HCT116 (cell line): ENCODE data around the gene SYNPR. TPM values are rescaled to one million over a fixed set of nuclear protein-coding genes. Genes with fewer than 3 reads are reported as not detected.

ENCODE experiments used
- ATAC-seq: fragments of 200-7000 bp; cut with Tn5 transposase; 2 replicates; pipeline ENCODE4 v1.9.1; 2020; ENCODE audit warnings: mild to moderate bottlenecking, moderate library complexity
- BruUV-seq: library from RNA; stranded (reverse); fragments of 400-500 nt; replicated peaks from 2 replicates; lab custom pipeline; 2021; lab: Mats Ljungman, UMichigan
- CTCF ChIA-PET: fragments of 300-600 bp; sonication (Branson Sonifier 250); formaldehyde crosslinking; loops from one replicate; lab custom pipeline; 2021; ENCODE audit warnings: antibody characterized with exemption; lab: Charles Lee
- POLR2A ChIA-PET: fragments of 300-600, 350-600 bp; sonication (Branson Sonifier 250); formaldehyde crosslinking; loops from one replicate; lab custom pipeline; 2021; ENCODE audit warnings: antibody characterized with exemption; lab: Charles Lee
- RAD21 ChIA-PET, 2 experiments: fragments of 300-600 bp; sonication (Branson Sonifier 250); formaldehyde crosslinking; loops; one replicate each; lab custom pipeline; 2023; ENCODE audit warnings: low total read pairs in 2 of 2; ENCODE audit not compliant: uncharacterized antibody in 2 of 2, unreplicated experiment in 2 of 2, low non-redundant PET in 1 of 2; lab: Charles Lee
- DNase-seq: peaks from one replicate; pipeline ENCODE4 v3.0.0-alpha.2; 2010; ENCODE audit warnings: low read depth, low spot score
- H2AFZ ChIP-seq: fragments of 200-600 bp; shearing (Covaris generic), sonication (generic); 2 replicates; pipeline ENCODE4 v1.6.1; 2017; ENCODE audit warnings: low read depth, mixed run types, mixed read lengths, antibody characterized with exemption, low read length; ENCODE audit not compliant: poor library complexity, severe bottlenecking
- H3K27ac ChIP-seq: 2 replicates; pipeline ENCODE4 v1.5.1; 2012; ENCODE audit warnings: low read depth, low read length
- H3K27me3 ChIP-seq: fragments of 200-600 bp; sonication (generic); 2 replicates; pipeline ENCODE4 v1.6.1; 2016; ENCODE audit warnings: mixed run types, low read length, mixed read lengths; ENCODE audit not compliant: insufficient read depth
- H3K36me3 ChIP-seq, 2 experiments: fragments of 200-500 bp in 1 of 2; fragments of 200-600 bp in 1 of 2; sonication (Bioruptor generic) in 1 of 2; sonication (generic) in 1 of 2; 2 replicates each; pipeline versions ENCODE4 v1.5.1 to v1.6.1; 2014 to 2016; ENCODE audit warnings: low read length in 2 of 2, inconsistent platforms in 1 of 2, mixed read lengths in 1 of 2, mixed run types in 1 of 2; ENCODE audit not compliant: insufficient read depth in 2 of 2, control insufficient read depth in 1 of 2
- H3K4me1 ChIP-seq, 2 experiments: fragments of 200-600 bp in 1 of 2; sonication (generic) in 1 of 2; 2 replicates each; pipeline versions ENCODE4 v1.5.1 to v1.6.1; 2012 to 2017; ENCODE audit warnings: low read length in 2 of 2, inconsistent platforms in 1 of 2, mild to moderate bottlenecking in 1 of 2, mixed read lengths in 1 of 2, mixed run types in 1 of 2, moderate library complexity in 1 of 2; ENCODE audit not compliant: insufficient read depth in 2 of 2, control insufficient read depth in 1 of 2
- H3K4me2 ChIP-seq: fragments of 200-600 bp; sonication (generic); 2 replicates; pipeline ENCODE4 v1.6.1; 2017; ENCODE audit warnings: mixed run types, low read length, mixed read lengths
- H3K4me3 ChIP-seq, 2 experiments: fragments of 200-600 bp in 1 of 2; sonication (generic) in 1 of 2; replicated peaks in 1 of 2; 2 replicates each; pipeline ENCODE4 v1.5.1; 2011 to 2016; ENCODE audit warnings: low read length in 2 of 2, control low read depth in 1 of 2, low read depth in 1 of 2, mild to moderate bottlenecking in 1 of 2, mixed read lengths in 1 of 2, mixed run types in 1 of 2
- H3K79me2 ChIP-seq: fragments of 200-600 bp; sonication (generic); 2 replicates; pipeline ENCODE4 v1.6.1; 2017; ENCODE audit warnings: mild to moderate bottlenecking, mixed run types, low read length, moderate library complexity, mixed read lengths; ENCODE audit not compliant: insufficient read depth
- H3K9ac ChIP-seq: fragments of 200-600 bp; sonication (generic); 2 replicates; pipeline ENCODE4 v1.6.1; 2016; ENCODE audit warnings: low read length, mixed read lengths
- H3K9me2 ChIP-seq: fragments of 200-600 bp; sonication (generic), shearing (Covaris generic); 2 replicates; pipeline ENCODE4 v1.6.1; 2017; ENCODE audit warnings: mixed run types, mild to moderate bottlenecking, moderate library complexity; ENCODE audit not compliant: insufficient read depth
- H3K9me3 ChIP-seq, 2 experiments: fragments of 200-500 bp in 1 of 2; fragments of 200-600 bp in 1 of 2; sonication (Bioruptor generic) in 1 of 2; sonication (generic) in 1 of 2; 2 replicates each; pipeline ENCODE4 v1.6.1; 2014 to 2017; ENCODE audit warnings: low read length in 2 of 2, mixed read lengths in 2 of 2, inconsistent platforms in 1 of 2, low read depth in 1 of 2, mild to moderate bottlenecking in 1 of 2, mixed run types in 1 of 2, moderate library complexity in 1 of 2; ENCODE audit not compliant: control insufficient read depth in 1 of 2, insufficient read depth in 1 of 2
- H4K20me1 ChIP-seq: fragments of 200-600 bp; sonication (generic), shearing (Covaris generic); 2 replicates; pipeline ENCODE4 v1.6.1; 2017; ENCODE audit warnings: mixed run types, mild to moderate bottlenecking, moderate library complexity; ENCODE audit not compliant: insufficient read depth
- EZH2 ChIP-seq: fragments of 200-600 bp; sonication (generic); IDR thresholded peaks from 2 replicates; pipeline ENCODE4 v1.6.1; 2017; ENCODE audit warnings: antibody characterized with exemption, mixed run types
- FOSL1 ChIP-seq: IDR thresholded peaks from 2 replicates; pipeline ENCODE4 v1.6.1; 2012; ENCODE audit warnings: low read depth
- SIN3A ChIP-seq: IDR thresholded peaks from 2 replicates; pipeline ENCODE4 v1.6.1; 2012; ENCODE audit warnings: low read depth
- SRF ChIP-seq: IDR thresholded peaks from 2 replicates; pipeline ENCODE4 v1.6.1; 2012; ENCODE audit warnings: low read depth
- YY1 ChIP-seq: IDR thresholded peaks from 2 replicates; pipeline ENCODE4 v1.6.1; 2011; ENCODE audit warnings: low read length, low read depth, moderate library complexity, mild to moderate bottlenecking; ENCODE audit not compliant: insufficient replicate concordance; ENCODE audit errors: extremely low read depth
- intact Hi-C: fragments of 100-400 bp; cut with micrococcal nuclease; formaldehyde crosslinking; loops from 2 replicates; pipeline ENCODE4 v1.10.0; 2022
- total RNA-seq: library from RNA; stranded (reverse); gene quantifications from one replicate; pipeline ENCODE4 v1.2.1, GENCODE V29; 2021; ENCODE audit not compliant: unreplicated experiment
- TF ChIP-seq, protein P1 (sequence below): IDR thresholded peaks from 2 replicates; pipeline ENCODE4 v1.6.1; 2011; ENCODE audit warnings: mild to moderate bottlenecking, low read length, moderate library complexity; ENCODE audit not compliant: insufficient replicate concordance; ENCODE audit errors: extremely low read depth
- TF ChIP-seq, protein P2 (sequence below), 3 experiments: fragments of 200-600 bp in 1 of 3; sonication (generic) in 1 of 3; IDR thresholded peaks in 2 of 3; conservative IDR thresholded peaks in 1 of 3; 2 replicates each; pipeline ENCODE4 v1.5.1; 2012 to 2017; ENCODE audit warnings: low read depth in 2 of 3, low read length in 2 of 3, antibody characterized with exemption in 1 of 3, borderline replicate concordance in 1 of 3, control low read depth in 1 of 3, mild to moderate bottlenecking in 1 of 3, mixed read lengths in 1 of 3, mixed run types in 1 of 3, moderate library complexity in 1 of 3; ENCODE audit not compliant: insufficient read depth in 1 of 3

The SYNPR gene
- total RNA-seq, 1 experiment from 2014 or later: not detected

DNA sequence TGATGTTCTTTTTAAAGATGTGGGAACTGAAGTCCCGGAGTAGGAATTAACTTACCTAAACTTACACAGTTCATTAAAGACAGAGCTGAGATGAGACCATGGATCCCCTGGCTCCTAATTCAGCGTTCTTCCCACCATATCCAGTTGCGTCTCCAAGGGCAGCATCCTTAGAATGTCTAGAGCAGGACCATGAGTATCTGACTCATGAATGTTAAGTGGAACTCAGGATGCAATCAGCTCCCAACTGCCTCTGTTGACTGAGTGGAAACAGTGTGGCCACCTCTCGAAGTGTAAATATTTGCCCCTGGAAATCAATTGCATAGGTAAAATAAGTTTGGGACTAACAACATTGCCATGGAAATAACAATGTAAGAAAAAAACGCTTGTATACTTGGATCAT lies 376.8 kb downstream of the SYNPR start:
- H4K20me1 ChIP-seq: no peaks in the 10 kb centered on the region
- RAD21 ChIA-PET: no interaction called here
- no peaks in the 10 kb centered on the region for H3K36me3 ChIP-seq
- H3K9me2 ChIP-seq: no peaks in the 10 kb centered on the region
- BruUV-seq: no TSS peak
- intact Hi-C loops: no loop called here
- TF ChIP-seq YY1 (no peak), SRF (no peak), FOSL1 (no peak), EZH2 (no peak), SIN3A (no peak)
- TF ChIP-seq, protein P1, sequence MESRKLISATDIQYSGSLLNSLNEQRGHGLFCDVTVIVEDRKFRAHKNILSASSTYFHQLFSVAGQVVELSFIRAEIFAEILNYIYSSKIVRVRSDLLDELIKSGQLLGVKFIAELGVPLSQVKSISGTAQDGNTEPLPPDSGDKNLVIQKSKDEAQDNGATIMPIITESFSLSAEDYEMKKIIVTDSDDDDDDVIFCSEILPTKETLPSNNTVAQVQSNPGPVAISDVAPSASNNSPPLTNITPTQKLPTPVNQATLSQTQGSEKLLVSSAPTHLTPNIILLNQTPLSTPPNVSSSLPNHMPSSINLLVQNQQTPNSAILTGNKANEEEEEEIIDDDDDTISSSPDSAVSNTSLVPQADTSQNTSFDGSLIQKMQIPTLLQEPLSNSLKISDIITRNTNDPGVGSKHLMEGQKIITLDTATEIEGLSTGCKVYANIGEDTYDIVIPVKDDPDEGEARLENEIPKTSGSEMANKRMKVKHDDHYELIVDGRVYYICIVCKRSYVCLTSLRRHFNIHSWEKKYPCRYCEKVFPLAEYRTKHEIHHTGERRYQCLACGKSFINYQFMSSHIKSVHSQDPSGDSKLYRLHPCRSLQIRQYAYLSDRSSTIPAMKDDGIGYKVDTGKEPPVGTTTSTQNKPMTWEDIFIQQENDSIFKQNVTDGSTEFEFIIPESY: no peak
- TF ChIP-seq, protein P2, sequence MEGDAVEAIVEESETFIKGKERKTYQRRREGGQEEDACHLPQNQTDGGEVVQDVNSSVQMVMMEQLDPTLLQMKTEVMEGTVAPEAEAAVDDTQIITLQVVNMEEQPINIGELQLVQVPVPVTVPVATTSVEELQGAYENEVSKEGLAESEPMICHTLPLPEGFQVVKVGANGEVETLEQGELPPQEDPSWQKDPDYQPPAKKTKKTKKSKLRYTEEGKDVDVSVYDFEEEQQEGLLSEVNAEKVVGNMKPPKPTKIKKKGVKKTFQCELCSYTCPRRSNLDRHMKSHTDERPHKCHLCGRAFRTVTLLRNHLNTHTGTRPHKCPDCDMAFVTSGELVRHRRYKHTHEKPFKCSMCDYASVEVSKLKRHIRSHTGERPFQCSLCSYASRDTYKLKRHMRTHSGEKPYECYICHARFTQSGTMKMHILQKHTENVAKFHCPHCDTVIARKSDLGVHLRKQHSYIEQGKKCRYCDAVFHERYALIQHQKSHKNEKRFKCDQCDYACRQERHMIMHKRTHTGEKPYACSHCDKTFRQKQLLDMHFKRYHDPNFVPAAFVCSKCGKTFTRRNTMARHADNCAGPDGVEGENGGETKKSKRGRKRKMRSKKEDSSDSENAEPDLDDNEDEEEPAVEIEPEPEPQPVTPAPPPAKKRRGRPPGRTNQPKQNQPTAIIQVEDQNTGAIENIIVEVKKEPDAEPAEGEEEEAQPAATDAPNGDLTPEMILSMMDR (IDR thresholded peaks at IDR 0.05 in 2 of 3, conservative IDR thresholded peaks at IDR 0.05 in 1 of 3; ENCODE audit: borderline replicate concordance in 1 of 3, insufficient read depth in 1 of 3, low read depth in 2 of 3, low read length in 2 of 3): no peak
- no peak overlapping the region for H3K27ac ChIP-seq
- peaks cover 8% of the 10 kb centered on the region; the same call in 1 of the 2 replicates for H3K27me3 ChIP-seq
- POLR2A ChIA-PET: no interaction called here
- no peaks in the 10 kb centered on the region for H3K79me2 ChIP-seq
- CTCF ChIA-PET: no interaction called here
- ATAC-seq (no peak), DNase-seq (no peak)
- H3K9me3 ChIP-seq: no peaks in the 10 kb centered on the region
- no peak overlapping the region for H3K9ac ChIP-seq
- H3K4me2 ChIP-seq: no peak overlapping the region
- no peaks in the 10 kb centered on the region for H3K4me1 ChIP-seq
- no peak overlapping the region for H2AFZ ChIP-seq
- H3K4me3 ChIP-seq: no peak overlapping the region
